AG04449 (cell line): ENCODE results near the gene P3H2.
A peak's percentile ranks its signal among the peaks of the same experiment; 100 is the strongest.

Source experiments
- CTCF ChIA-PET: fragments of 350-600 bp; formaldehyde crosslinking; extraction: SDS; loops from one replicate; lab custom pipeline; 2021; ENCODE audit warnings: antibody characterized with exemption; lab: Yijun Ruan, JAX
- POLR2A ChIA-PET: fragments of 400-600, 350-600 bp; formaldehyde crosslinking; extraction: SDS; loops from one replicate; lab custom pipeline; 2020; ENCODE audit warnings: antibody characterized with exemption, inconsistent platforms; lab: Yijun Ruan, JAX
- DNase-seq: peaks from one replicate; pipeline ENCODE4 v3.0.0-alpha.2; 2010; ENCODE audit warnings: low read depth, low spot score
- H3K4me3 ChIP-seq: 2 replicates; pipeline ENCODE4 v1.5.1; 2011; ENCODE audit warnings: low read depth, mild to moderate bottlenecking, control low read depth, low read length
- TF ChIP-seq, protein P1 (sequence below): IDR thresholded peaks from one replicate; pipeline ENCODE4 v1.5.1; 2011; ENCODE audit warnings: mild to moderate bottlenecking, moderate library complexity, low read length, control low read depth, inconsistent platforms; ENCODE audit not compliant: insufficient read depth; ENCODE audit errors: missing control alignments

The P3H2 gene

DNA sequence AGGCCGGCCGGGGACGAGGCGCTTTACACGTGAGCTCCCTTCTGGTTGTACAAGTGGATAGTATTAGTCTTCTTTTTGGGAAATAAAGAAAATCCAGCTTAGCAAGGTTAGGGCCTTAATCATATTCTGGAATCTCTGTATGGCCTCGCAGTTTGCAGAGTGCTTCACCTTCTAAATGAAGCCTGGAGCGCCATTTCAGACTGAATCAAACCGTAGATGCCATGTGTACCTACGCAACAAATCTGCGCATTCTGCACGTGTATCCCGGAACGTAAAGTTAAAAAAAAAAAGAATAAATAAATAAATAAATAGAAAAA lies 322 bp upstream of the P3H2 start:
- POLR2A ChIA-PET = interaction anchor here (0.8 to 1.1 kb wide), 4 partner anchors 9 to 107 kb away, joined by 3 to 4 read pairs (median 4); no protein-coding TSS in a partner anchor
- CTCF ChIA-PET = interaction anchor here (0.6 to 3.5 kb wide), 29 partner anchors 9 to 266 kb away, joined by 3 to 14 read pairs (median 5); no protein-coding TSS in a partner anchor
- TF ChIP-seq, protein P1, sequence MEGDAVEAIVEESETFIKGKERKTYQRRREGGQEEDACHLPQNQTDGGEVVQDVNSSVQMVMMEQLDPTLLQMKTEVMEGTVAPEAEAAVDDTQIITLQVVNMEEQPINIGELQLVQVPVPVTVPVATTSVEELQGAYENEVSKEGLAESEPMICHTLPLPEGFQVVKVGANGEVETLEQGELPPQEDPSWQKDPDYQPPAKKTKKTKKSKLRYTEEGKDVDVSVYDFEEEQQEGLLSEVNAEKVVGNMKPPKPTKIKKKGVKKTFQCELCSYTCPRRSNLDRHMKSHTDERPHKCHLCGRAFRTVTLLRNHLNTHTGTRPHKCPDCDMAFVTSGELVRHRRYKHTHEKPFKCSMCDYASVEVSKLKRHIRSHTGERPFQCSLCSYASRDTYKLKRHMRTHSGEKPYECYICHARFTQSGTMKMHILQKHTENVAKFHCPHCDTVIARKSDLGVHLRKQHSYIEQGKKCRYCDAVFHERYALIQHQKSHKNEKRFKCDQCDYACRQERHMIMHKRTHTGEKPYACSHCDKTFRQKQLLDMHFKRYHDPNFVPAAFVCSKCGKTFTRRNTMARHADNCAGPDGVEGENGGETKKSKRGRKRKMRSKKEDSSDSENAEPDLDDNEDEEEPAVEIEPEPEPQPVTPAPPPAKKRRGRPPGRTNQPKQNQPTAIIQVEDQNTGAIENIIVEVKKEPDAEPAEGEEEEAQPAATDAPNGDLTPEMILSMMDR = no peak
- DNase-seq = no peak
- H3K4me3 ChIP-seq = peak overlapping the region; percentile 78

DNA sequence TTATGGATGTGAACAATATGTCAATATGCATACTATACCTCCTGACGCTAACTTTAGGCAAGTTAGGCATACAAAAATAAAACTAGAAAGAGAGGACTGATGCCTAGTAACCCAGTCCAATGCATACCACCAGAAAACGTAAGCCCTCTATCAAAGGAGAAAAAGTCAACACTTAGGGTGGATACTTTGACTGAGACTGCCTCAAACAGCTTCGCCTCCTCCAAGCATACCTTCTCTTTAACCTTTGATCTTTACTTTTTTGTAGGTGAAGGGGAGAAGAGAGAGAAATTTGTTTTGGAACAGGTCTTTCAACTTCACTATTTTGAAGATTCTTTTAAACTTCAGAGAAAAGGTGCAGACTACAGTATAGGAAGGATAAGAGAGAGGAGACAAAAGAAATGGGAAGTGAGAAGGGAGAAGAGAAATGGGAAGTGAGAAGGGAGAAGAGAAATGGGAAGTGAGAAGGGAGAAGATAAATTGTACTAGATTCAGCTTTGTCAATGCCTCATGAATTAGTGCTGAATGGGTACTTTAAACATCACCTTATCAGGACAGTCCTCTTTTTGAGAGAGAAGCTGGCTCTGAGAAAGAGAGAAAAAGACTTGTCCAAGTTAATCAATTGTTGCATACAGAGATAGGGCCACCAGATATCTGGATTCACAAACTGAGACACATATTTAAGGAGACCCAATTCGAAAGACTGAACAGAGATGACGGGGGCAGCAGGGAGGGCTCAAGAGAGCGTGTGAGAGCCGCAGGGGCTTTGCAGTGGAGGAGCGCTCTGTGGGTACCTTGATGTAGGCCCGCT lies 1.0 kb downstream of the P3H2 start:
- no peak for DNase-seq
- ChIA-PET POLR2A (no interaction called here), CTCF (interaction anchor here (0.9 to 3.5 kb wide), 17 partner anchors 8 to 159 kb away, joined by 3 to 14 read pairs (median 5); no protein-coding TSS in a partner anchor)

DNA sequence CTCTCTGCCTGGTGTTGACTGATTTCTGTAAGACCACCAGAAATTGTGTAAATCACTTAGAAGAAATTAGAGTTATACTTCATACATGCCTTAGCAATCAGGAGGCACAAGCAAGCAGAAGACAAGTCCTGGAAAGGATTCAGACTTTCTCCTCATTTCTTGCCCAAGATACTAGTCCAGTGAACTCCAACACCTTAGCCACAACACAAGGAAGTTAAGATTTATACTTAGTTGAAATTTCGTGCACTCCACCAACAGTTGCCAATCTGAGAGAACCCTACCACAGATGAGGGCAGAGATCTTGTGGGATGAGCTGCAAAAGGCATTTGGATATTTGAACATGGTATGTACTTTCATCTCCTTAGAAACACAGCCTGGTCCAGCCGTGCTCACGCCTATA lies 2.3 kb downstream of the P3H2 start:
- TF ChIP-seq, protein P1 = no peak
- ChIA-PET CTCF (no interaction called here), POLR2A (no interaction called here)
- no peak for DNase-seq
- peak overlapping the region; percentile 47 for H3K4me3 ChIP-seq

More for the DNA sequence above, 1.0 kb downstream of the P3H2 start:
- TF ChIP-seq, protein P1 = no peak
- H3K4me3 ChIP-seq = peak overlapping the region; percentile 78

DNA sequence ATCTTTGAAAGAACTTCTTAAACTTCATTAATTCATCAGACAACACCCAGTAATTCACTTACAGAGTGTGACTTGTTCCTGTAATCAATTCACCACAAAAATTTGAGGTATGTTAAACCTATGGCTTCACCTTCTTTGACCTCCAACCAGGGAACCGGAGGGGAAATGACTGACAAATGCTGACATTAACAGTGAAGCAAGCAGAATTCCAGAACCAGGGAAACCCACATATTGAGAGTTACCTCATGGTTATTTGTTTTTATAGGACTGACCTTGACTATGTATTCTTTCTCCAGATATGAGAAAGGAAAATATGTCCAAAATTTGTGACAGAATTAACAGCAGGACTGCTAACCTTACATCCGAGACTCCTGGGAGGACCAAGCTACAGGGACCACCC lies 2.7 kb downstream of the P3H2 start:
- ChIA-PET POLR2A (no interaction called here), CTCF (no interaction called here)
- DNase-seq = no peak
- peak overlapping the region; percentile 47 for H3K4me3 ChIP-seq
- TF ChIP-seq, protein P1 = no peak

DNA sequence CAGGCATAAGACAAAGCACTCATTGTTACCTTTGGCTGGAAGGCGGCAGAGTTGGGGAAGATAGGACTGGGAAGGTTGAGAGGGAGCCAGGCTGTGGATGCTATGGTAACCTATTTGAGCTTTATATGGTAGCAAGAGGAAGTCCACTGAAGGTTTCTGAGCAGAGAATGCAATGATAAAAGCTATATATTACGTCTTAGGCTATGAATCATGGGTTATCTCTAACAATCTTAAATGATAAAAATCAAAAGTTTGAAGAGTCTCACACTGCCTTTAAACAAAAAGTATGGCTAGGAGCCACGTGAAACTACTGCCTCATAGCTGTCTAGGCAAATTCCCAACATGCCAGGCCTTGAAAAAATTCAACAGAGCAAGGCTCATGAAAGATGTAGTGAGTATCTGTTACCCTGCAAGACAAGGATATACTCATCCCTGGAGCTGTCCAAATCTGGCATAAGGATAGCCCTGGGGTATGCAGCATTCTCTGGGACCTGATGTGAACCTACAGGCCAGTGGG lies 4.1 kb downstream of the P3H2 start:
- TF ChIP-seq, protein P1 = no peak
- CTCF ChIA-PET = interaction anchor here (0.9 kb wide), 1 partner anchor 15 kb away, joined by 4 read pairs; no protein-coding TSS in a partner anchor
- no peak for DNase-seq

DNA sequence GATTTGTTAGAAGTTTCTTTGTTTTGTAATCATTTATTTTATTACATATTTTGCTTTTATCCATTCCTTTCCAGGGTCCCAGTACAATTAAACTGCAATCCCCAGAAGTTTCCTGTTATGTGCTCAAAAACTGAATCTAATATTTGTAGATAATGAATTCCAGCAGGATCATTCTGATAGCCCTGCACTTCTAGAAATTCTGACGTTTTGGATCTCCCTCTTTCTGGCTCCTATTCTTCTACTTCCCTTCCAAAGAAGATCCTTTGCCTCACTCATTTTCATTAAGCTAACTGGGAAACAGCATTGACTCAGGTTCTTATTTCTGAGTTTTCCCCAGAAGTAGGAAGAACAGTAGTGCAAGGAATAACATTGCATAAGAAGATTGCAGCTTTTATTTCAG lies 9.9 kb downstream of the P3H2 start:
- POLR2A ChIA-PET = no interaction called here
- CTCF ChIA-PET = interaction anchor here (2.8 kb wide), 1 partner anchor 11 kb away, joined by 14 read pairs; the partner anchor contains the start of gene P3H2
- TF ChIP-seq, protein P1 = no peak
- no peak overlapping the region for H3K4me3 ChIP-seq
- no peak for DNase-seq

More for the DNA sequence above, 4.1 kb downstream of the P3H2 start:
- POLR2A ChIA-PET = no interaction called here
- H3K4me3 ChIP-seq = peak overlapping the region; percentile 15
